ENCODE data around the gene RPL13A. TPM values are rescaled to one million over a fixed set of nuclear protein-coding genes. Genes with fewer than 3 reads are reported as not detected.

RPL13A gene
- polyA plus RNA-seq, 1 of the 3 experiments (the other 2 are of a cell fraction) = 2,748 TPM

- ChIA-PET CTCF (interaction anchor here (0.6 to 1.1 kb wide), 4 partner anchors 29 to 64 kb away, joined by 3 to 4 read pairs (median 4); no protein-coding TSS in a partner anchor), POLR2A (no interaction called here)
- TF ChIP-seq, protein P1, sequence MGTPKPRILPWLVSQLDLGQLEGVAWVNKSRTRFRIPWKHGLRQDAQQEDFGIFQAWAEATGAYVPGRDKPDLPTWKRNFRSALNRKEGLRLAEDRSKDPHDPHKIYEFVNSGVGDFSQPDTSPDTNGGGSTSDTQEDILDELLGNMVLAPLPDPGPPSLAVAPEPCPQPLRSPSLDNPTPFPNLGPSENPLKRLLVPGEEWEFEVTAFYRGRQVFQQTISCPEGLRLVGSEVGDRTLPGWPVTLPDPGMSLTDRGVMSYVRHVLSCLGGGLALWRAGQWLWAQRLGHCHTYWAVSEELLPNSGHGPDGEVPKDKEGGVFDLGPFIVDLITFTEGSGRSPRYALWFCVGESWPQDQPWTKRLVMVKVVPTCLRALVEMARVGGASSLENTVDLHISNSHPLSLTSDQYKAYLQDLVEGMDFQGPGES (IDR thresholded peaks at IDR 0.05; ENCODE audit: low read depth, low read length) = no peak
- TF ChIP-seq REST (IDR thresholded peaks at IDR 0.05; ENCODE audit: low read depth, low read length) = no peak
Measured at GRCh38 chr19:49518033-49518432, 30.6 kb downstream of the RPL13A start.

DNA sequence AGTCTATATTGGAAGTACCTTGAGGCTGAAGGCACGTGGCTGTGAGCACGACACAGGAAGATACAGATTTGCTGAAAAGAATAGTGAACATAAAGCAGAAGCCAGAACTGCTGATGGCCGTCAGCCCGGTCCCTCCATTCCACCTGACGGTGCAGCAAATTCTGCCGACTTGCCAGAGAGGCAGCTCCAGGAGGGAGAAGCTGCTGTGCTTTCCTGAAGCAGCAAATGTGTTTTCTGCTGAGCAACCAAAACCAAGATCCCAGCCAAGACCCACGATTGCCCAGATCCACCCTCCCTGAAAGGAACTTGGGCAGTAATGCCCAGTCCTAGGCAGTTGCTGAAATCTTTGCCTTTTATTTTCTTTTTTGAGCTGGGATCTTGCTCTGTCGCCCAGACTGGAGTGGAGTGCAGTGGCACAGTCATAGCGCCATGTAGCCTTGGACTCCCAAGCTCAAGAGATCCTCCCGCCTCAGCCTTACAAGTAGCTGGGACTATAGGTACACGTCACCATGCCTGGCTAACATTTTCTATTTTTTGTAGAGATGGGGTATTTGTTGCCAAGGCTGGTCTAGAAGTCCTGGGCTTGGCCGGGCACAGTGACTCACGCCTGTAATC is 33.4 kb downstream of the RPL13A start:
- Histone ChIP-seq H3K27me3 (ENCODE audit: insufficient read depth) (no peaks in the 10 kb centered on the region), H3K9me3 (no peaks in the 10 kb centered on the region), H2AFZ (ENCODE audit: low read depth) (no peak overlapping the region), H4K20me1 (ENCODE audit: insufficient read depth) (no peaks in the 10 kb centered on the region), H3K4me3 (ENCODE audit: low read depth in 2 of 2, low read length in 1 of 2) (no peak overlapping the region), H3K9me2 (no peaks in the 10 kb centered on the region), H3K27ac (ENCODE audit: low read depth in 2 of 2, low read length in 1 of 2) (no peak overlapping the region), H3K4me2 (no peak overlapping the region), H3K79me2 (ENCODE audit: insufficient read depth) (no peaks in the 10 kb centered on the region), H3K4me1 (ENCODE audit: control insufficient read depth in 1 of 2, insufficient read depth in 2 of 2, low read depth in 1 of 2, low read length in 1 of 2) (no peaks in the 10 kb centered on the region), H3K9ac (no peak overlapping the region), H3F3A (replicated peaks; ENCODE audit: insufficient read depth) (no peaks in the 10 kb centered on the region), H3K36me3 (replicated peaks in 1 of 2; ENCODE audit: control insufficient read depth in 1 of 2, insufficient read depth in 2 of 2, low read length in 1 of 2) (no peaks in the 10 kb centered on the region)
- no peak for DNase-seq
- WGBS (ENCODE audit: low lambda C conversion rate) = 90% methylated on average over 13 of the region's 13 CpGs
- ChIA-PET POLR2A (interaction anchor here (0.6 kb wide), 1 partner anchor 28 kb away, joined by 3 read pairs; no protein-coding TSS in a partner anchor), CTCF (interaction anchor here (0.8 to 1.6 kb wide), 4 partner anchors 13 to 50 kb away, joined by 3 to 7 read pairs (median 4); no protein-coding TSS in a partner anchor)
- TF ChIP-seq GABPA (IDR thresholded peaks at IDR 0.05; ENCODE audit: low read depth) (no peak), NFIC (IDR thresholded peaks at IDR 0.05; ENCODE audit: borderline replicate concordance) (no peak), CTCF (IDR thresholded peaks at IDR 0.05) (no peak), TCF12 (IDR thresholded peaks at IDR 0.05) (no peak), PBX3 (IDR thresholded peaks at IDR 0.05) (no peak), FOSL2 (IDR thresholded peaks at IDR 0.05; ENCODE audit: borderline replicate concordance, low read depth) (no peak), REST (IDR thresholded peaks at IDR 0.05; ENCODE audit: low read depth, low read length) (no peak), SMC3 (IDR thresholded peaks at IDR 0.05; ENCODE audit: low read depth, low read length) (no peak), TAF1 (IDR thresholded peaks at IDR 0.05; ENCODE audit: borderline replicate concordance, low read depth, low read length) (no peak)
- TF ChIP-seq, protein P2, sequence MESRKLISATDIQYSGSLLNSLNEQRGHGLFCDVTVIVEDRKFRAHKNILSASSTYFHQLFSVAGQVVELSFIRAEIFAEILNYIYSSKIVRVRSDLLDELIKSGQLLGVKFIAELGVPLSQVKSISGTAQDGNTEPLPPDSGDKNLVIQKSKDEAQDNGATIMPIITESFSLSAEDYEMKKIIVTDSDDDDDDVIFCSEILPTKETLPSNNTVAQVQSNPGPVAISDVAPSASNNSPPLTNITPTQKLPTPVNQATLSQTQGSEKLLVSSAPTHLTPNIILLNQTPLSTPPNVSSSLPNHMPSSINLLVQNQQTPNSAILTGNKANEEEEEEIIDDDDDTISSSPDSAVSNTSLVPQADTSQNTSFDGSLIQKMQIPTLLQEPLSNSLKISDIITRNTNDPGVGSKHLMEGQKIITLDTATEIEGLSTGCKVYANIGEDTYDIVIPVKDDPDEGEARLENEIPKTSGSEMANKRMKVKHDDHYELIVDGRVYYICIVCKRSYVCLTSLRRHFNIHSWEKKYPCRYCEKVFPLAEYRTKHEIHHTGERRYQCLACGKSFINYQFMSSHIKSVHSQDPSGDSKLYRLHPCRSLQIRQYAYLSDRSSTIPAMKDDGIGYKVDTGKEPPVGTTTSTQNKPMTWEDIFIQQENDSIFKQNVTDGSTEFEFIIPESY (IDR thresholded peaks at IDR 0.05; ENCODE audit: borderline replicate concordance, low read depth) = no peak

More at GRCh38 chr19:49518033-49518432, 30.6 kb downstream of the RPL13A start:
- H3K4me2 ChIP-seq = no peak overlapping the region
- no peaks in the 10 kb centered on the region for H3F3A ChIP-seq (replicated peaks; ENCODE audit: insufficient read depth)
- no peaks in the 10 kb centered on the region for H3K9me3 ChIP-seq
- H3K9me2 ChIP-seq = no peaks in the 10 kb centered on the region
- WGBS (ENCODE audit: low lambda C conversion rate) = 98% methylated on average over 3 of the region's 3 CpGs
- no peak overlapping the region for H3K9ac ChIP-seq
- H3K4me3 ChIP-seq (ENCODE audit: low read depth in 2 of 2, low read length in 1 of 2) = no peak overlapping the region
- no peak for DNase-seq
- H3K4me1 ChIP-seq (ENCODE audit: control insufficient read depth in 1 of 2, insufficient read depth in 2 of 2, low read depth in 1 of 2, low read length in 1 of 2) = peaks cover 0 to 6% of the 10 kb centered on the region in 2 experiments; a peak in 1 of 4 replicates
- no peak overlapping the region for H3K27ac ChIP-seq (ENCODE audit: low read depth in 2 of 2, low read length in 1 of 2)
- no peaks in the 10 kb centered on the region for H3K27me3 ChIP-seq (ENCODE audit: insufficient read depth)
- no peaks in the 10 kb centered on the region for H3K36me3 ChIP-seq (replicated peaks in 1 of 2; ENCODE audit: control insufficient read depth in 1 of 2, insufficient read depth in 2 of 2, low read length in 1 of 2)
- H4K20me1 ChIP-seq (ENCODE audit: insufficient read depth) = no peaks in the 10 kb centered on the region
- no peaks in the 10 kb centered on the region for H3K79me2 ChIP-seq (ENCODE audit: insufficient read depth)
- H2AFZ ChIP-seq (ENCODE audit: low read depth) = no peak overlapping the region

All from SK-N-SH (cell line).